K562 treated with DMSO at 1 percent for 24 hours (cell line): ENCODE data around the gene KRT7. TPM values are rescaled to one million over a fixed set of nuclear protein-coding genes. Genes with fewer than 3 reads are reported as not detected.

ENCODE experiments used
- total RNA-seq: library from RNA; unstranded; fragments of 300-600 nt; gene quantifications from 2 replicates; pipeline ENCODE4 v1.2.3, GENCODE V29; 2022; ENCODE audit warnings: low read depth; ENCODE audit not compliant: insufficient read depth

The KRT7 gene
- total RNA-seq, result not detected in 2 replicates

GRCh38 chr12:52232674-52233461 is at the start of gene KRT7:
TSS of gene KRT7 (plus strand) at chr12:52233243. CDS start at chr12:52233297, 54 bp downstream.

DNA sequence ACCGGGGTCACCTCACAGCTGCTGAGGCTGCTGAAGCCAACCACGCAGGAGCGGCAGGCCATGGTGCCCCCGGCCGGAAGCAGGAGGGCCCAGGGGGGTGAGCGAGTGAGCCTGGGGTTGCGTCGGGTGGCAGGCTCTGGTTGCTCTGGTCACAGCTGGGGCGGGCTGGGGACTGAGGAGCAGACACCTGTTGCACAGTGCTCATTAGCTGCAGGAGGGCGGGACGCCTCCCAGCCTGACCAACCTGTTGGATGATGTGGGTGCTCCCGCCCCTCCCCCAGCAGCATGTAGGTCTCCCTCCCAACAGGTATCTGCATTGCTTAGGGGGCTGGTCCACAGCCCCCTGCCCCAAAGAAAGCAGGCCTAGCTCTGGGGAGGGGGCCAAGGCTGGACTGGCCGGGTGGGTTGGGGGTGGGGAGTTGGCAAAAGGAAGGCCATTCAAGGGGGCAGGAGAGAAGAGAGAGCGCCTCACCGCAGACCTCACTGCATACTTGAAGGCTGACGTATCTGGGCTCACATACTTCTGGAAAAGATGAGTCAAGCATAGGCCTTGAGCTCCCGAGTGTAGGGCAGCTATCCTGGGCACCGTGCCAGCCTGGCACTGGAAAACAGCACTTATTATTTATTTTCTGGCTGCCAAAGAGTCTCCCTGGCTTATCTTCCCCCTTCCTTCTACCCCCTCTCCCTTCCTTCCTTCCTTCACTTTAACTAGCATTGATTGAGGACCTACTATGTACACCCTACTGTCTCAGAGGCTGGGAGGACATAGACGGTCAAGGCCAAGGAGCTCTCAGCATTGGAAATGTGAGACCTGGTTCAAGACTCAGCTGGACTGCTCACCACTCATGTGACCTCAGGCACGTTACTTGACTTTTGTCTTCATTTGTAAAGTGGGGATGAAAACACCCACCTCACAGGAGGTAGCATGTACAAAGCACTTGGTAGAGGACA is 40.9 kb upstream of the KRT7 start, which contains the start of gene KRT80:
Gene KRT80 (minus strand): TSS at position 174 of the 951 bp plus-strand sequence. CDS start 112 bp downstream, at position 62.

DNA sequence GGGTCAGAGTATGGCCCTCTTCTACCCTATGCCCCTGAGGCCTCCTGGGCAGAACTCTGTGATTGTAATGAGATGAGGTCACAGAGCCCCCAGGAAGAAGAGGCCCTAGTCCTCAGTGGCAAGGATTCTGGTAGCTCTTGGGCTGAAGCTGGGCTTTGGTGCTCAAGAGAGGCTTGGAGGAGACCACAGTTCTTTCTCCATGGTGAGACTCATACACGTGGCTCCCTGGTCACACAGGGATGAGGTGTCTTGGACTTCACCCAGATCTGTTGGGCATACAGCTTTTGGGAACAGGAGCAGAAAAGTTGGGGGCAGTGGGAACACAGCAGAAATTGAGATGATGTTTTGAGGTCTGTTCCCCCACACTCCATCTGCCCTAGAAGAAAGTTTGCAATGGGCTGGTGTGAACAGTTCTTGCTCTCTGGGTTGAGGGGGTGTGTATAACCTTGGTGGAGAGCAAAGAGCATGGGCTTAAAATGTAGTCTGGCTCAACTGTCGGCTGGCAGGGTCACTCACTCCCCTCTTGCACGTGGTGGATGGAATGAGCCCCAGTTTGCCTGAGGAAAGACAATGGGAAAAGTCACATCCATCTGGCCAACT is 41.6 kb downstream of the KRT7 start, which contains the start of gene KRT86:
Gene KRT86 (plus strand): TSS at position 125 of the 600 bp plus-strand sequence. CDS start 27,272 bp downstream, outside the sequence.

DNA sequence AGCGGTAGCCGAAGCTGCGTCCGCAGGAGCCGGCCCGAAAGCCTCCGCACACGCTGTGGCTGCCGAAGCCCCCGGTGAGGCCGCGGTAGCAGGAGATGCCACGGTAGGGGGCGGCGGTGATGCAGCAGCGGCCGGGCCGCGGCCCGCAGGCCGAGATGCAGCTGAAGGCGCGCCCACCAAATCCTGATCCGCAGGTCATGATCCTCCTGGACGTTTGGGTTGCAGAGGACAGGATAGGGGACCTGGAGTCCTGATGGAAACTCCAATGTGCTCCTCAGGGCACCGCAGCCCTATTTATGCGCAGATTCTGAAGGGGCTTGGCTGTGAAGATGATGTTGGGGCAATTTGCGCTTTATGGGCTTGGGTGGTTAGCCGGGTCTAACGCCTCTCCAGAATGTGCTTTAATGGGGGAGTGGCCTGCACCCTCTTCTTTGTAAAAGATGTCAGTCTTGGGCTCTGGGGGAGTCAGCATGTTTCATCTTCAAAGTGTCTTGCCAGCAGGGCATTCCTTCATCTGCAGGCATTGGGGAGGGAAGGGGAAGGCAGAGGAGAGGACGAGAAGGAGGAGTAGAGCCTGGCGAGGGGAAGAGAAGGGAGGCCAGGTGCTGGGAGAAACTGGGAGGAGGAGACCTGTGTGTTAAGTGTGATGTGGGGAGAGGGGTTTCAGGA is 58.4 kb downstream of the KRT7 start, which contains the start of gene KRT81:
Gene KRT81 (minus strand): TSS at position 268 of the 669 bp plus-strand sequence. CDS start 69 bp downstream, at position 199.

Other genes starting within 250 kb of the KRT7 start
- 12.3 and 13.6 TPM in 2 replicates for gene TAMALIN, start 226.3 kb upstream of the KRT7 start, total RNA-seq
- 3.6 and 3.8 TPM in 2 replicates for gene NR4A1, start 181.8 kb upstream of the KRT7 start, total RNA-seq
- 65.8 and 66.0 TPM in 2 replicates for gene ATG101, start 163.3 kb upstream of the KRT7 start, total RNA-seq
- not detected in 2 replicates for gene SMIM41, start 153.5 kb upstream of the KRT7 start, total RNA-seq
- gene KRT80, start 41.2 kb upstream of the KRT7 start, total RNA-seq, result not detected in 2 replicates
- 0.45 TPM in 1 of 2 replicates, not detected in the other for gene KRT86, start 41.4 kb downstream of the KRT7 start, total RNA-seq
- gene KRT81, start 58.3 kb downstream of the KRT7 start, total RNA-seq, result 0.19 and 0.34 TPM in 2 replicates
- not detected in 2 replicates for gene KRT83, start 88.2 kb downstream of the KRT7 start, total RNA-seq
- not detected in 2 replicates for gene KRT85, start 134.2 kb downstream of the KRT7 start, total RNA-seq
- not detected in 2 replicates for gene KRT84, start 152.4 kb downstream of the KRT7 start, total RNA-seq
- not detected in 2 replicates for gene KRT82, start 173.1 kb downstream of the KRT7 start, total RNA-seq
- gene KRT75, start 201.1 kb downstream of the KRT7 start, total RNA-seq, result not detected in 2 replicates
- not detected in 2 replicates for gene KRT6B, start 218.9 kb downstream of the KRT7 start, total RNA-seq
- gene KRT6C, start 240.6 kb downstream of the KRT7 start, total RNA-seq, result not detected in 2 replicates